ENCODE data around the gene PRKD1. TPM values are rescaled to one million over a fixed set of nuclear protein-coding genes. Genes with fewer than 3 reads are reported as not detected.

PRKD1 gene
- total and polyA plus RNA-seq, 2 donors (not counting 1 experiment from before 2014, with no cell fraction given), result 20.1 to 26.2 TPM

- no peak overlapping the region for H2AFZ ChIP-seq (ENCODE audit: low read length)
- no peaks in the 10 kb centered on the region for H3K4me1 ChIP-seq (ENCODE audit: control insufficient read depth, extremely low read depth, insufficient read depth, low read length)
- no peaks in the 10 kb centered on the region for H3K79me2 ChIP-seq (ENCODE audit: control insufficient read depth, insufficient read depth, low read length)
- H3K4me3 ChIP-seq (replicated peaks in 1 of 4; ENCODE audit: control extremely low read depth in 1 of 4, insufficient read depth in 1 of 4, low read depth in 3 of 4, low read length in 4 of 4), result no peak overlapping the region
- no peak overlapping the region for H3K4me2 ChIP-seq (ENCODE audit: extremely low read depth, insufficient read depth, low read length)
- H3K9me3 ChIP-seq (ENCODE audit: control insufficient read depth, insufficient read depth, low read depth, low read length), result no peaks in the 10 kb centered on the region
- H3K9ac ChIP-seq (ENCODE audit: insufficient read depth, low read length), result no peak overlapping the region
- no peak for DNase-seq (ENCODE audit: low read depth in 2 of 2)
- no peak for TF ChIP-seq CTCF (conservative IDR thresholded peaks at IDR 0.05 in 1 of 2, IDR thresholded peaks at IDR 0.05 in 1 of 2; ENCODE audit: low read depth in 1 of 2, low read length in 2 of 2)
- no peak for TF ChIP-seq EZH2 (IDR thresholded peaks at IDR 0.05; ENCODE audit: low read length, missing control alignments)
- H4K20me1 ChIP-seq (ENCODE audit: control insufficient read depth, extremely low read depth, insufficient read depth, low read length), result no peaks in the 10 kb centered on the region
- H3K27me3 ChIP-seq (ENCODE audit: control insufficient read depth, insufficient read depth, low read length), result no peaks in the 10 kb centered on the region
- H3K27ac ChIP-seq (ENCODE audit: insufficient read depth, low read length), result no peak overlapping the region
- no peaks in the 10 kb centered on the region for H3K36me3 ChIP-seq (ENCODE audit: control insufficient read depth, insufficient read depth, low read length)
These were observed 309.2 kb downstream of the PRKD1 start for GRCh38 chr14:29618323-29619067.

- Histone ChIP-seq H3K9ac (ENCODE audit: insufficient read depth, low read length) (no peak overlapping the region), H3K4me2 (ENCODE audit: extremely low read depth, insufficient read depth, low read length) (no peak overlapping the region)
- TF ChIP-seq EZH2 (IDR thresholded peaks at IDR 0.05; ENCODE audit: low read length, missing control alignments) (no peak), CTCF (conservative IDR thresholded peaks at IDR 0.05 in 1 of 2, IDR thresholded peaks at IDR 0.05 in 1 of 2; ENCODE audit: low read depth in 1 of 2, low read length in 2 of 2) (no peak)
These were observed 310.7 kb downstream of the PRKD1 start for GRCh38 chr14:29616922-29617321.

GRCh38 chr14:29608861-29609260 is 318.8 kb downstream of the PRKD1 start:
- H3K4me3 ChIP-seq (replicated peaks in 1 of 4; ENCODE audit: control extremely low read depth in 1 of 4, insufficient read depth in 1 of 4, low read depth in 3 of 4, low read length in 4 of 4), result no peak overlapping the region
- TF ChIP-seq CTCF (conservative IDR thresholded peaks at IDR 0.05 in 1 of 2, IDR thresholded peaks at IDR 0.05 in 1 of 2; ENCODE audit: low read depth in 1 of 2, low read length in 2 of 2) (no peak), EZH2 (IDR thresholded peaks at IDR 0.05; ENCODE audit: low read length, missing control alignments) (no peak)
- H3K9me3 ChIP-seq (ENCODE audit: control insufficient read depth, insufficient read depth, low read depth, low read length), result no peaks in the 10 kb centered on the region
- DNase-seq (ENCODE audit: low read depth in 2 of 2), result no peak
- no peak overlapping the region for H2AFZ ChIP-seq (ENCODE audit: low read length)
- H3K4me1 ChIP-seq (ENCODE audit: control insufficient read depth, extremely low read depth, insufficient read depth, low read length), result no peaks in the 10 kb centered on the region
- no peak overlapping the region for H3K27ac ChIP-seq (ENCODE audit: insufficient read depth, low read length)
- no peak overlapping the region for H3K9ac ChIP-seq (ENCODE audit: insufficient read depth, low read length)
- no peaks in the 10 kb centered on the region for H3K36me3 ChIP-seq (ENCODE audit: control insufficient read depth, insufficient read depth, low read length)
- H4K20me1 ChIP-seq (ENCODE audit: control insufficient read depth, extremely low read depth, insufficient read depth, low read length), result no peaks in the 10 kb centered on the region
- H3K79me2 ChIP-seq (ENCODE audit: control insufficient read depth, insufficient read depth, low read length), result no peaks in the 10 kb centered on the region
- no peak overlapping the region for H3K4me2 ChIP-seq (ENCODE audit: extremely low read depth, insufficient read depth, low read length)
- H3K27me3 ChIP-seq (ENCODE audit: control insufficient read depth, insufficient read depth, low read length), result no peaks in the 10 kb centered on the region

More at GRCh38 chr14:29616922-29617321, 310.7 kb downstream of the PRKD1 start:
- Histone ChIP-seq H3K4me1 (ENCODE audit: control insufficient read depth, extremely low read depth, insufficient read depth, low read length) (no peaks in the 10 kb centered on the region), H3K27ac (ENCODE audit: insufficient read depth, low read length) (no peak overlapping the region), H3K79me2 (ENCODE audit: control insufficient read depth, insufficient read depth, low read length) (no peaks in the 10 kb centered on the region), H2AFZ (ENCODE audit: low read length) (no peak overlapping the region), H4K20me1 (ENCODE audit: control insufficient read depth, extremely low read depth, insufficient read depth, low read length) (no peaks in the 10 kb centered on the region), H3K36me3 (ENCODE audit: control insufficient read depth, insufficient read depth, low read length) (no peaks in the 10 kb centered on the region), H3K4me3 (replicated peaks in 1 of 4; ENCODE audit: control extremely low read depth in 1 of 4, insufficient read depth in 1 of 4, low read depth in 3 of 4, low read length in 4 of 4) (no peak overlapping the region), H3K9me3 (ENCODE audit: control insufficient read depth, insufficient read depth, low read depth, low read length) (no peaks in the 10 kb centered on the region), H3K27me3 (ENCODE audit: control insufficient read depth, insufficient read depth, low read length) (no peaks in the 10 kb centered on the region)
- DNase-seq (ENCODE audit: low read depth in 2 of 2), result no peak
